SKM-1 treated with dmso at 0.1 percent for 144 hours (cell line): ENCODE results near the gene DYNLL2.
"Not testable (repeated sequence)": the region's sequence is repeated elsewhere in the genome, so short reads cannot be mapped to it uniquely, and the experiment has no call there.

ENCODE experiments used
- DNase-seq: peaks from one replicate; lab custom pipeline; 2025; ENCODE audit not compliant: unreplicated experiment; lab: John Stamatoyannopoulos, UW

Gene DYNLL2

DNA sequence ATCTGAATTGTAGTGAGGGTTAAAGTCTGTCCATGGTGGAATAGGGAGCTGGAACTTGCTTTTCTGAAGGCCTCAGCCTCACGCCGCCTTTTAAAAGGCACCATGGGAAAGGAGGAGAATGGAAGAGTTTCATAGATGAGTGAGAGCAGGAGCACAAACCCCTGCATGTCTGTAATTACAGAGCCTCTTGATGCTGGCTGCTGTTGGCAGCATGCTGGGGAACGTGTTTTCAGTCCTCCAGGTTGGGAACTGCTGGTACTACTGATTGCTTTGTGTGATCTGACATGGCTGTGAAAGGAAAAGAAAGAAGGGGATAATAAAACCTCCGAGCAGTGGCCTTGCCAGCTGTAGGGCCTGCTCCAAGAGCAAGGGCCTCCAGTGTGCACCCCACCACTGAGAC, 16.8 kb upstream of the DYNLL2 start:
- DNase-seq = no peak

DNA sequence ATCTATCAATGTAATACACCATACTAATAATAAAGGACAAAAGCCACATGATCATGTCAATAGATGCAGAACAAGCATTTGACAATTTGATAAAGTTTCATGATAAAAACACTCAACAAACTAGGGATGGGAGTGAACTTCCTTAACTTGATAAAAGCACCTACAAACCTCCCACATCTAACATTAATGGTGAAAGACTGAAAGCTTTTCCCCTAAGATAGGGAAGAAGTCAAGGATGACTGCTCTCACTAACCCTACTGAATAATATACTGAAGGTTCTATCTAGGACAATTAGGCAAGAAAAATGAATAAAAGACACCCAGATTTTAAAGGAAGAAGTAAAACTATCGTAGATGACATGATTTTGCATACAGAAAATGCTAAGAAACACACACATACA, 10.4 kb upstream of the DYNLL2 start:
- DNase-seq = no peak

DNA sequence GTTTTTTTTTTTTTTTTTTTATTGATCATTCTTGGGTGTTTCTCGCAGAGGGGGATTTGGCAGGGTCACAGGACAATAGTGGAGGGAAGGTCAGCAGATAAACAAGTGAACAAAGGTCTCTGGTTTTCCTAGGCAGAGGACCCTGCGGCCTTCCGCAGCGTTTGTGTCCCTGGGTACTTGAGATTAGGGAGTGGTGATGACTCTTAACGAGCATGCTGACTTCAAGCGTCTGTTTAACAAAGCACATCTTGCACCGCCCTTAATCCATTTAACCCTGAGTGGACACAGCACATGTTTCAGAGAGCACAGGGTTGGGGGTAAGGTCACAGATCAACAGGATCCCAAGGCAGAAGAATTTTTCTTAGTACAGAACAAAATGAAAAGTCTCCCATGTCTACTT, 10.0 kb upstream of the DYNLL2 start:
- DNase-seq = not testable (repeated sequence)

DNA sequence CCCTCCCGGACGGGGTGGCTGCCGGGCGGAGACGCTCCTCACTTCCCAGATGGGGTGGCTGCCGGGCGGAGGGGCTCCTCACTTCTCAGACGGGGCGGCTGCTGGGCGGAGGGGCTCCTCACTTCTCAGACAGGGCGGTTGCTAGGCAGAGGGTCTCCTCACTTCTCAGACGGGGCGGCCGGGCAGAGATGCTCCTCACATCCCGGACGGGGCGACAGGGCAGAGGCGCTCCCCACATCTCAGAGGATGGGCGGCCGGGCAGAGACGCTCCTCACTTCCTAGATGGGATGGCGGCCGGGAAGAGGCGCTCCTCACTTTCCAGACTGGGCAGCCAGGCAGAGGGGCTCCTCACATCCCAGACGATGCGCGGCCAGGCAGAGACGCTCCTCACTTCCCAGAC, 8.8 kb upstream of the DYNLL2 start:
- DNase-seq = not testable (repeated sequence)

DNA sequence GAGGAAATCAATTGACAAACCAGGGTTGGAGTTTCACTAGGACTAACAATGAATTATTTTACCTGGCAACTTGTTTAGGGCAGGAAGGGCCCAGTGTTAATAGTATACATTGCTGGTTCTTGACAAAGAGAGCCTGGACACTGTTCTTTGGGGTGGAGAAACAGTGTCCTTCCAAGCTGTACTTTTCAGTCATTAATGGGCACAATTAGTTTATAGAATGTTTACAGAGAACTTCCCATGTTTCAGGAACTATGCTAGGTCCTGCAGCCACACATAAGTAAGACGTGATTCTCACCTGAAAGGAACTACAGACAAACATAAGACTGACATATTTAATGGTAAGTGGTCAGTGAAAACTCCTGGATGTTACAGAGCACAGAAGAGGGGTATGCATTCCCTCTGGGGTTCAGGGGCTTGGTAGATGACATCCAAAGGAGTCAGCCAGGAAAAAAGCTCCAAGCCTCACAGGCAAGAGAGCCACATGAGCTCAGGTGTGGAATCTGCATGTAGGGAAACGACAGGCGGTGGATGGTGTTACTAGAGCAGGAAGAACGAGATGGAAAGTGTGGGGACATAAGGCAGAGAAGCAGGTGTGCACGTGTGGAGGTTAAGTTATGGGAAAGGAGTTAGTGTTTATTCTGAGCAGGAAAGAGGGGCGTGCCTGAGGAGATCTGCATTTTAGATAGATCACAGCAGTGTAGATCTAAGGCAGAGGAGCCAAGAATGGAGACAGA, 3.8 kb upstream of the DYNLL2 start:
- DNase-seq = no peak

DNA sequence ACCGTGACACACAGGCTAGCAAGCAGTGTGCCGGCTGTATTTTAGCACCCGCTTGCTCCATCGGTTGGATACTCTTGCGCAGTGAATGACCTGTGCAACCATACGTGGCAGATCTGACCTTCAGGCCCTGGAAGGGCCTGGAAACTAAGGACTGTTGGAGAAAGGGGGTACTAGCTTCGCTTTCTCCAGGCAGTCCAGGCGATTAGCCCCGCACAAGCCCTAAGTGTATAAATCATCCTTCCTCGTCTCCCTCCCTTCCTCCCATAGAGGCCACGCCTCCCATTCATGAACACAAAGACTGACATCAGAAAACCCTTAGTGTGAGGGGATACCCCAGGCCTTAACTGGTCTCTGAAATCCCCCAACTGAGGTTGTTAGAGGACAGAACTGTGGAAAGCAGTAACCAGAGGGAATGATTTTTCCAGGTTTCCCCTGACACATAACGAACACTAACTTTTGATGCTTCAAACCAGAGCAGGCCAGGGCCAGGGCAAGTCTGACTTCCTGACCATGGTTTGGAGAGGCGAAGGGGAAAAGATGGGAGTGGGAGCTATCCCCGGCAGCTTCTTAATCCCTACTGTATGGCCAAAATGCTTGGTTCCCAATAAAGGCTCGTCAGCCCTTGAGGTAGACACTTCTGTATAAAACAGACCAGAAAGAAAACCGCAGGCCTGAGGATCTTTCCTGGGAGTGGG, 1.4 kb upstream of the DYNLL2 start:
- no peak for DNase-seq

DNA sequence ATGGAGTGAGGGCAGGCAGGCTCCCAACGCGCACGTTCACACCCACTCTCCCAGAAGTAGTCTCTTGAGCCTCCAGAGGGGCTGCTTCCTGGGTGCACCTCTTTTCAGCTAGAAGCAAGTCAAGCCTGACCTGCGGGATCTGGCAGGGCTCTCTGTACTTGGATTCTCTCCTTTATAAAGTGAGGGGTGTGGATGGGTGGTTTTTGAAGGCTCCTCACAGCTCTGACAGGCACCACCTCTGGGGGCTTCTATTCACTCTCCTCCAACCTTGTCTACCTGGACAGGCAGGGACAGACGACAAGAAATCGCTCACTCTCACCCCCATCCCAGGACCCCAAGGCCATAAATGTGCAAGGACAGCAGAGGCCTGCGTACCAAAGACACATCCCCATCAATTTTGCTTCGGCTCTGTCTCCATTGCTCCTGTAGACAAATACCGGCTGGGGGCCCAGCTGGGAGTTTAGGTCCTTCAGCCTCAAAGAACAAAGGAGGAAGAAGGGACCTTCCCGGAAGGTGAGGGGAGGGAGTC, 814 bp upstream of the DYNLL2 start:
- DNase-seq = no peak

DNA sequence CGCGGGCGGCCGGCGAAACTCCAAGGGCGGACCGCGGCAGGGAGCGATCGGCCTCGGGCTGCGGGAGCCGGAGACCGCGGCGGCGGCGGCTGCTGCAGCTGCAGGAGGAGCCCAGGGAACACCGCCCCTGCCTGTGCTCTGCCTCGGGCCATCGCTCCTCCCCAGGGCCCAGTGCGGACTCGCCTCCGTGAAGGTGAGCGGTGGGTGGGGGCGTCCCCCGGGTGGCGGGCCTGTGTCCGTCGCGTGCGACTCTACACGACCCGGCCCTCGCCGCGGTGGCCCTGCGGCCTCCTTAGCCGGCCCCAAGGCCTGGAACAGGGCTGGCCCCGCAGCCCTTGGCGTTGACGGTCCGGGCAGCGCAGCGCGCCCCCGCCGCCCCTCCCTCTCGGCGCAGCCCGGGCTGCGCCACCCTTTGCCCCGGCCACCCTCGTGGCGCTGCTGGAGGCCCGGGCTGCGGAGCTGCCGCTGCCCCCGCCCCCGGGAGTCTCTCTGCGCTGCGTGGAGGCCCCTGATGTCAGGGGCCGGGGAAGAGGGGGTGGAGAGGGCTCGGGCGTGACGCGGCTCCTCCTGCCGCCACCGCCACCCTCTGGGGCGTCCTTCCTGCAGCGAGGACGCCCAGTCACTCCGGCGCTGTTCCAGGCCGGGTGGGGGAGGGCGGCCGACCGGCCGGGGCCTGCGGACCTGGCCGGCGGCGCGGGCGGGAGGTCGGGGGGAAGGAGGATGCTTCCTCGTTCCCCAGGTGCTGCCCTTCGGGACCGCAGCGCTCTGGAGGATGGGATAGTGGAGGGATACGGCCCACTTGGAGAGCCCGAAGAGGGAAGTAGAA, 485 bp downstream of the DYNLL2 start:
- DNase-seq = peak; percentile 27

DNA sequence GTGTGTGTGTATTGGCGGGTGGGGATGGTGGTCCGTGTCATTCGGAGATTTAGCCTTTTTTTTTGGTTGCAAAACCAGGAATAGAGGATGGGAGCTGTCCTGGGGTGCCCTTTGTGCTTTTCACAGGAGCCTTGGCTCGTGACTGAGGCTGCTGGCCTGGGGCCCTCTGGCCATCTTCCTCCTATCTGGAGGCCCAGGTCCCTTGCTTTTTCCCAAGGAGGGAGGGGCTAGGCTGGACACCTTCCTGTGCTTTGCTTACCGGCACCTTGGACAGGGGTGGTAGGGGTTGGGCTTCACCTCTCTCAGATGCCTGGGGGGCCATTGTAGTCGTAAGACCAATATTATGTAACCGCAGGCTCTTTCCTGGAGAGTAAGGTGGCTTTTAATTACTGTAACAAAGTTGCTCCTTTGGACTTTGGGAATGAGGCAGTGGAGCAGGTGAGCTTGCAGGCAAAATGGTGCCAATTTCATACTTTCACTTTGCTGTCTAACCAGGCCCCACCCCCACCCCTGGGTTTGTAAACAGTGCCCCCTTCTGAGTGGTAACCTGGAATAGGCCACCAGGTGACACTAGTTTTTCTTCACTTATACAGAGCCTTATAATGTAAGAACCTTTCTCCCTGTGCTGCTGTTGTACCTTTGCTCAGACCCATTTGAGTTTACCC, 1.2 kb downstream of the DYNLL2 start:
- no peak for DNase-seq

DNA sequence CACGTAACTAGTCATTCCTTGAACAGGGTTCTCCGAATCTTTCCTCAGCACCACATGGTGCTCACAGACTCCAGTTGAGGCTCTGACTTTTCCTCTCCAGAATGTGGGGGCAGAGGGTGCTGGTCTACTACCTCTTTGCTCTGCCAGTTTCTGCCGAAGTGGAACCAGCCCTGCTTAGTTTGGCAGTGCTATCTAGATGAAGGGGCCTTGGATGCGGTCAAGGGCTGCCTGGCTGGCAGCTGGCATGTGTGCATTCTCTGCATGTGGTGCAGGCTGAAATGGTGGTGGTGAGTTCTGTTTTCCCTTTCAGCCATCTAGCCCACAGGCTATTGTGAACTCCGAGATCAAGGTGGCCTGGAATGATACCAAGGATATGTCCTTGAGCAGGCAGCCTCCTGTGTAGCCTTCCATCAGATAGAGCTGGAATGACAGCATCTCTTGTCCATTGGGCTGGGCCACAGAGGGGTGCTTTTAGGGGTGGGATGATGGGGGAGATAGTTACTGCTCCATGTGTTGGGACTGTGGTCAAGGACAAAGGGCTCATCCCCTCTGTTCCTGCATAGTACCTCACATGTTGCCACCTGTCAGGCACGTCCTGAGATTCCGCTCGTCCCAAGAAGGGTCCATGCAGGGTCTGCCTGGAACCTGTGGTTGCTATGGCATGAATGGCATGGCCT, 2.0 kb downstream of the DYNLL2 start:
- no peak for DNase-seq

DNA sequence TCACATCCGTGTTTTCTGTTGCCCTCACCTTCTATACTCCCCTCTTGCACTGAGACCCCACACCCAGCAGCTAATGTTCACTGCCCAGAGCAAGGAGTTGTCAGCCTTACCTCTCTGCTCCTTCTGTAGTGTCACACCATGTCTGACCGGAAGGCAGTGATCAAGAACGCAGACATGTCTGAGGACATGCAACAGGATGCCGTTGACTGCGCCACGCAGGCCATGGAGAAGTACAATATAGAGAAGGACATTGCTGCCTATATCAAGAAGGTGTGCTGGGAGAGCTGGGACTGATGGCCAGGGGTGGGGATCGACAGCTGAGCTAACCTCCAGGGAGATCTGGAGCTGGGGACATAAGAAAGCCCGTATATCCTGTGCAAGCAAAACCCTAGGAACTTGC, 3.7 kb downstream of the DYNLL2 start:
- DNase-seq = no peak

DNA sequence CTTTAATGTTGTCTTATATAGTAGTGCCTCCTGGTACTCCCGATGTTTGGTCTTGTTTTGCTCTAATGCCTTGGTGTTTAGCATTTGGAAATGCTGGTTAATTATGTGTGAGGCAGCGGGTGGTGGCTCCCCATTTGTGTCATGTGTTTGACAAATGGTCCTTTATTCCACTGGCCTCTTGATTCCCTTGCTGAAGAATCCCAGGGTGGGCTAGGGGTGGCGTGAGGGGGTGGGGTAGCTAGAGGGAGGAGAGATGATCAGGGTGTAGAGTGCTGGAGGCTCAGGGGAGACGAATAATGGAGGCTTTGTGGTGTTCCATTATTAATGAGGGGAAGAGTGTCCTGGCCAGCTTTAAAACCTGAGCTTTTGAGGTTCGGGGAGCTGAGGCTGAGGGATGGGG, 5.4 kb downstream of the DYNLL2 start:
- DNase-seq = no peak

DNA sequence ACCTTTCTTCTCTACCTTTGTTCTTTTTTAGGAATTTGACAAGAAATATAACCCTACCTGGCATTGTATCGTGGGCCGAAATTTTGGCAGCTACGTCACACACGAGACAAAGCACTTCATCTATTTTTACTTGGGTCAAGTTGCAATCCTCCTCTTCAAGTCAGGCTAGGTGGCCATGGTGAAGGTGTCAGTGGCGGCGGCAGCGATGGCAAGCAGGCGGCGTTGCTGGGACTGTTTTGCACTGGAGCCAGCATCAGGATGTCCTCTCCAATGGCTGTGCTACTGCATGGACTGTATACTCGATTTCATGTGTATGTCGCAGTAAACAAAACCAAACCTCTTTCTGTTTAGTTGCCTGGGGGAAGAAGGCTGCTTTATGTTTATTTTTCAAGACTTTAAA, 5.9 kb downstream of the DYNLL2 start:
- DNase-seq = no peak

DNA sequence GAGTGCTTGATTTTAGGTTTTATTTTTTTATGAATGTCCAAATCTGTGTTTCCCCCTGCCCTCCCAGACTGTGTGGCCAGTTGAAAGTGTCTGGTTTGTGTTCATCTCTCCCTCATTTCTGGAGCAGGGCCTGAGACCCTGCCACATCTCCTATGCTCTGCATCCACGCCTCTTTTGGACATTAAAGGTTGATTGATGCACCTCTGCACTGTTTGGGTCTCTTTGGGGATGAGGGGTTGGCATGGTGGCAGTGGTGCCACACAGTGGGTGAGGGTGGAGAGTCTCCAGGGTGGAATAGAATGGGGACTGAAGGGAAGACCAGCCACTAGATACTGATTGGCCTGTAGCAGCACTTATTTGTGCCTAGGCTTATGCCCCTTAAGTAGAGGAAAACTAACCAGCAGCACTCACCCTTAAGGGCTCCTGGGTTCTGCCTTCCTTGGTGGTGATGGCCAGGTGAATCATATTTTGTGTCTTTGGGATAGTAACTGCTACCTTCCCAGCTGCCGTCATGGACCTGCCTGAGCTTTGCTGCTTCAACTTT, 7.9 kb downstream of the DYNLL2 start:
- DNase-seq = no peak

DNA sequence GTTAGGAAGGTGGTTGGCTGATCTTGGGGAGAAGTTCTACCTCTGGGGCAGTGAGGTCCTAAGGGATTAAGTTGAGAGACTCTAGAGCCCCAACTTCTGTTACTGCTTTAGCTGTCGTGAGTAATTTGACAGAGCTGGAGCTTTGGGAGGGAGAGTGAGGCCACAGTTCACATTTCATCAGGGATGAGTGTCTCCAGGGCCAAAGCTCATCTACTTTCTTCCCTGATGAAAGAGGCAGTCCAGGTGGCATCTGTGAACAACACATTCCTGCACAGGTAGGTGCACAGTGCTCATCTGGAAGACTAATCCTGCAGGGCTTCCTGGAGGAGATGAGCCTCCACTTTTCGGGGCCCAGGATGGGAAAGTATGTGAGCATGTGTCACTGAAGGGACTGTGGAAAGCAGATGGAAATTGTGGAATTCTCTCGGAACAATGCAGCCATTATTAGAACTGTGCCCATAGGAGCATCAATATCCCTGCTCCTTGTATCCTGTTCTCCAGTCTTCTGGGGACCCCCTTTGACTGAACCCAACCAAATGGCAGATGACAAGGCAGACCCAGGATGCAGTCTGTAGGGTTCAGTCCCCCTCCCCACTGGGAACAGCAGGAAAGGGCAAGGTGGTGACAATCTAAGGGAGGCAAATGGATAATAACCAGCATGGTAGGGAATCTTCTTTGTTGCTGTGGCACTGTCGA, 9.0 kb downstream of the DYNLL2 start:
- DNase-seq = no peak

DNA sequence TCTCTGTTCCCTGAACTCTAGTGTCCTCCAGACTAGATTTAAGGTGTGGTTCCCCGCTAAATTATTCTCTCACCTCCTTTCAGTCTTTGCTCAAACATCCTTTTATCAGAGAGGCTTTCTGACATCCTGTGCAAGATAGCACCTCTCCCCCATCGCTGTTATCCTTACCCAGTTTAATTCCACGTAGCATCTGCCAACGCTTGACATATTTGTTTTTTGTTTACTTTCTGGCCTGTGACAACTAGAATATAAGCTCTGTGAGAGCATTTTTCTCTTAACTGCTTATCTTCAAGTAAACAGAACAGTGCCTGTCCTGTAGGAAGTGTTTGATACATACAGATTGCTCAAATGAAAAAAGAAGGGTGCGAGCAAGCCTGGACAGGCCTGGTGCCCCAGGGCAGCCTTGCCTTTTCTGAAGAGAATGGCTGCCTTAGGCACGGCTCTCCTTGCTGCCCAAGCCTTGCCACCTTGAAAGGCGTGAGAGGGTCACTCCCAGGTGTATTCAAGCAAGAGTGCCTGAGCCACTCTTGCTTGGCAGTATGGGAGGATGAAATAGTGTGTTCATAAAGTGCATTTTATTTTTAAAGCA, 9.7 kb downstream of the DYNLL2 start:
- no peak for DNase-seq

DNA sequence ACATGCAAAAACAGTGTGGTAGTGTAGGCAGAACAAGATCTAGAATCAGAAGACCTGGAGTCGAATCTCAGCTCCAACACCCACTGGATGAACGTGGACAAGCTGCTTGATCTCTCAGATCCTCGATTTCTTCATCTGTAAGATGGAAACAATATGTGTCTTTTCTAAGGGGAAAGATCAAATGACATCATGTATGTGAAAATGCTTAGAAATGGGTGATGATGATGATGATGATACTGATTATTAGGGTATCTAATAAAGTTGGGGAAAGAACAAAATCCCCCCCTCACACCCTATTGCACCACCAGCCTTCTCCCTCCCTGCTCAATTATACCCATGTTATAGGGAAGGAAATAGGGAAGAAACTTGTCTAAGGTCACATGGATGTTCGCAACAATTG, 10.9 kb downstream of the DYNLL2 start:
- no peak for DNase-seq

DNA sequence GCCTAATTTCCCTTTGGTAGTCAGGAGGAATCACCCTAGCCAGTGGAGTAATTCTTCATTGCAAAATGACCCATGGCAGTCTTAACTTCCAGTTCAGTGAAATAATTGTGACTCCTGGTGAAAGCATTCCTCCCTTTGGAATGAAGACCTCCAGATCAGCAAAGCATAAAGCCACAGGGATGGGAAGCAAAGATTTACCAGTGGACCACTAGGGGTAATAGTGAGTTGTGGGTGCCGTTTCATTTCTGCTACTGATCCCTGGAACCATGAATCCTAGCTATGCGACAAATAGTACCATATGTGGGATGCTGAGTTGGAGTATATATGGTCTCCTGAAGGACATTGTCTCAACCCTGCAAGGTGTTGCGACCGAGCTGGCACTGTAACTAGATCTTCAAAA, 13.7 kb downstream of the DYNLL2 start:
- DNase-seq = no peak

DNA sequence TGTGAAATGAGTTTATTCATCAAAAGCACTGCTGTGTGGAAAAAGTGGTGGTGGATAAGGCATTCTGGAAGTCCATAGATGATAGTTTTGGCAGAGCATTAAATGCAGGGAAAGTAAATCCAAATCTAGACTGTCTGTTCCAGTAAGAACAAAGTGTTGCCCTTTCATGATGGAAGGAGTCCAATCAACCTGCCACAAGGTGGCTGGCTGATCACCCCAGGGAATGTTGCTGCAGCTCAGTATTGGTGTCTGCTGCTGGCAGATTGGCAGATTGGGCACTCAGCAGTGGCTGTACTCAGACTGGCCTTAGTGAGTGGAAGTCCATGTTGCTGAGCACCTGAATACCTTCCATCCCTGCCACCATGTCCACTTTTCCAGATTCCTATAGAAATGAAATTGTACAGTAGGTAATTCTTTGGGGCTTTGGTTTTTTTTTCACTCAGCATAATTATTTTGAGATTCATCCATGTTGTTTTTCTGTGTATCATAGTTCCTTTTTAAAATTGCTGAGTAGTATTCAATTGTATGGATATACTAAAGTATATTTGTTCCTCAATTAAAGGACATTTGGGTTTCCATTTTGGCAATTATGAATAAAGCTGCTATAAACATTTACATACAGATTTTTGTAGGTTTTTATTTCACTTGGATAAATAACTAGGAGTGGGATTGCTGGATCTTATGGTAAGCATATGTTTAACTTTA, 14.3 kb downstream of the DYNLL2 start:
- DNase-seq = no peak
